GM12873 (cell line): Measurements from ENCODE around the gene OR2AT4.

Source experiments
- TF ChIP-seq, protein P1 (sequence below): IDR thresholded peaks from 2 replicates; pipeline ENCODE4 v1.5.1; 2012; ENCODE audit warnings: low read depth, mild to moderate bottlenecking, moderate library complexity, low read length, control low read depth; ENCODE audit not compliant: insufficient read depth; ENCODE audit errors: missing control alignments

The OR2AT4 gene

GRCh38 chr11:75055511-75055910, 41.2 kb downstream of the OR2AT4 start:
- TF ChIP-seq, protein P1, sequence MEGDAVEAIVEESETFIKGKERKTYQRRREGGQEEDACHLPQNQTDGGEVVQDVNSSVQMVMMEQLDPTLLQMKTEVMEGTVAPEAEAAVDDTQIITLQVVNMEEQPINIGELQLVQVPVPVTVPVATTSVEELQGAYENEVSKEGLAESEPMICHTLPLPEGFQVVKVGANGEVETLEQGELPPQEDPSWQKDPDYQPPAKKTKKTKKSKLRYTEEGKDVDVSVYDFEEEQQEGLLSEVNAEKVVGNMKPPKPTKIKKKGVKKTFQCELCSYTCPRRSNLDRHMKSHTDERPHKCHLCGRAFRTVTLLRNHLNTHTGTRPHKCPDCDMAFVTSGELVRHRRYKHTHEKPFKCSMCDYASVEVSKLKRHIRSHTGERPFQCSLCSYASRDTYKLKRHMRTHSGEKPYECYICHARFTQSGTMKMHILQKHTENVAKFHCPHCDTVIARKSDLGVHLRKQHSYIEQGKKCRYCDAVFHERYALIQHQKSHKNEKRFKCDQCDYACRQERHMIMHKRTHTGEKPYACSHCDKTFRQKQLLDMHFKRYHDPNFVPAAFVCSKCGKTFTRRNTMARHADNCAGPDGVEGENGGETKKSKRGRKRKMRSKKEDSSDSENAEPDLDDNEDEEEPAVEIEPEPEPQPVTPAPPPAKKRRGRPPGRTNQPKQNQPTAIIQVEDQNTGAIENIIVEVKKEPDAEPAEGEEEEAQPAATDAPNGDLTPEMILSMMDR = no peak

DNA sequence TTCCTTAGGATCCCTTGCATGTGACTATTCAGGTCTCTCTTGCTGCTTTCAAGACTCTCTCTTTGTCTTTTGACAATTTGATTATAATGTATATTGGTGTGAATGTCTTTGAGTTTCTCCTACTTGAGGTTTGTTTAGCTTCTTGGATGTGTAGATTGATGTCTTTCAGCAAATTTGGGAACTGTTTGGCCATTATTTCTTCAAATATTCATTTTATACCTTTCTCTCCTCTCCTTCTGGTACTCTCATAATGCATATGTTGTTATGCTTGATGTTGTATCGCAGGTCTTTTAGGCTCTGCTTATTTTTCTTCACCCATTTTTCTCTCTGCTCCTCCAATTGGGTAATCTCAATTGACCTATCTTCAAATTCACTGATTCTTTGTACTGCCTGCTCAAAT, 44.2 kb downstream of the OR2AT4 start:
- TF ChIP-seq, protein P1 = no peak

GRCh38 chr11:75051043-75051442, 45.6 kb downstream of the OR2AT4 start:
- TF ChIP-seq, protein P1 = no peak

DNA sequence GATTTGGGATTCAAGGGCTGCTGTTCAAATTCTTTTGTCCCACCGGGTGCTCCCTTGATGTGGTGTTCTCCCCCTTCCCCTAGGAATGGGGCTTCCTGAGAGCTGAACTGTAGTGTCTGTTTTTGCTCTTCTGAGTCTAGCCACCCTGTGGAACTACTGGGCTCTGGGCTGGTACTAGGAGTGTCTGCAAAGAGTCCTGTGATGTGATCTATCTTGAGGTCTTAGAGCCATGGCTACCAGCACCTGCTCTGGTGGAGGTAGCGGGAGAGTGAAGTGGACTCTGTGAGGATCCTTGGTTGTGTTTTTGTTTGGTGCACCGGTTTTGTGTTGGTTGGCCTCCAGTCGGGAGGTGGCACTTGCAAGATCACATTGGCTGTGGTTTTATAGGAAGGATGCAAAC, 46.2 kb downstream of the OR2AT4 start:
- TF ChIP-seq, protein P1 = no peak

DNA sequence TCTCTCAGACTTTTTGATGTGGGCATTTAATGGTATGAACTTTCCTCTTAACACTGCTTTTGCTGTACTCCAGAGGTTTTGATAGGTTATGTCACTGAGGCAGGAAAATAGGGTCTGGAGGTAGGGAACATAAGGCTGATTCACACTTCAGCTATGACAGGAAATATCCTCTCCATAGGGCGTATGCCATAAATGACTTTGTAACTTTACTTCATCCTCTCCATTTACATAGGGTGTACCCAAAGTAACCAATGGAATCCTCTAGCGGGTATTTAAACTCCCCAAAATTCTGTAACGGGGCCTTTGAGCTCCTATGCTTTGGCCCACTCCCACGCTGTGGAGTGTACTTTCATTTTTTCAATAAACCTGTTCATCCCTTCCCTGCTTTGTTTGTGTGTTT, 49.5 kb downstream of the OR2AT4 start:
- TF ChIP-seq, protein P1 = no peak

DNA sequence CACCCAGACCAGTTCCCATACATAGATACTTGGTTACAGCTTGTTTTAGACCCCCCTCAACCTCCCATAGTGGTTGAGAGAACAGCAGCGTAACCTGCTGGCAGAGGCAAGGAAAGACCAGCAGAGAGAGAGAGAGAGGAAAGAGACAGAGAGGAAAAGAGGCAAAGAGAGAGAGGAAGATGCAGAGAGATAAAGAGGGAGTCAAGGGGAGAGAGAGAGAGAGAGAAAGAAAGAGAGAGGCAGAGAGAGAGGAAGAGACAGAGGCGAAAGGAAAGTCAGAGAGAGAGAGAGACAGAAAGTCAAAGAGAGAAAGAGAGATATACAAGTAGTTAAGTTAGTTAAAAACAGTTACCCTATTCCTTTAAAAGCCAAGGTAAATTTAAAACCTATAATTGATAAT, 55.4 kb downstream of the OR2AT4 start:
- TF ChIP-seq, protein P1 = no peak

DNA sequence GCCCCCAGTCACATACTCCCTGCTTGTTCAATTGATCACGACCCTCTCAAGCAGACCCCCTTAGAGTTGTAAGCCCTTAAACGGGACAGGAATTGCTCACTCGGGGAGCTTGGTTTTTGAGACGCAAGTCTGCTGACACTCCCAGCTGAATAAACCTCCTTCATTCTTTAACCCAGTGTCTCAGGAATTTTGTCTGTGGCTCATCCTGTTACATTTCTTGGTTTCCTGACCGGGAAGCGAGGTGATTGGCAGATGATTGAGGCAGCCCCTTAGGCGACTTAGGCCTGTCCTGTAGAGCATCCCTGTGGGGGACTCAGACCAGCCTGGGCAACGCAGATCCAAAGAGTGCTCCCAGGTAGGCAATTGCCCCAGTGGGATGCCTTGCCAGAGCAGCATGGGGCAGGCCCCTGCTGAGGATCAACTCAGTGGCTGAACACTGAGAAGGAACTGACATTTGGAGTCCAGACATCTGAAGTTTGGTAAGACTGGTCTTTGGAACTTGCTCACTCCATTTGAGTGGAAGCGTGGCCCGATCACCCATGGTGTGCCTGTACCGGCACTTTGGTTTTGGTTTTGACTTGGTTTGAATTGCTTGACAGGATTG, 56.4 kb downstream of the OR2AT4 start:
- TF ChIP-seq, protein P1 = no peak
